ENCODE measurements around the gene THRAP3. TPM values are rescaled to one million over a fixed set of nuclear protein-coding genes. Genes with fewer than 3 reads are reported as not detected.

Gene THRAP3
- total and polyA plus RNA-seq, 2 of the 8 experiments (the other 6 are each of a cell fraction or from before 2014, with no cell fraction given) = 40.2 to 183 TPM

DNA sequence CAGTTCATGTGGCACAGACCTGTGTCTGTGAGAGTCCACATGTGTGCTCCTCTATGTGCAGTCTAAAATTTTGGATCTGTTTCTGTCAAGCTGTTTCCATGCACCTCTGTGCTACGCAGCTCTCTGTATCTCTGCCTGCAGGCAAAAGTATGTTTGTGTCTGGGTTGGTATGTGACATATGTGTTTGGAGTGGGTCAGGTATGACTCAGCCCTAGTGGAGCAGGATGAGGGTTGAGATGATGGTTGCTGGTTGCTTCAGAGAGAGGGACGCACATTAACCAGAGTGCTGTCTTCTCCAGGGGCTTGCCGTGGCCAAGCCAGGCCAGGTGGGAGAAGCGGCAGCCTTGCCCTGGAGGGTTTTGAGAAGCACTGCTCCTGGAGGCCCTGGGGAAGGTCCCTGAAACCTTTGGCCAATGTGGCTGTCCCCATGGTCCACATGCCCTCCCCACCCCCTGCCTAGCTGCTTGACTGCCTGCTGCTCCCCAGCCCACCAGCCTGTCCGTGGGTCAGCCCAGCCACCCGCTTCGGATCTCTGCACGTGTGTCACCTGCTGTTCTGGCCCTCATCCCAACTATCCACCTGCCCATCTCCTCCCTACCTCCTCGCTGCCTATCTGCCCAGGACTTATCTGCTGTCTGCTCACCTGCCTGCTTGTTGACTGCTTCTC is 103.3 kb downstream of the THRAP3 start:
- H2BK15ac ChIP-seq (ENCODE audit: low read length) = no peak overlapping the region
- FAIRE-seq (no peak), DNase-seq (ENCODE audit: low read depth in 1 of 2, low spot score in 2 of 2) (no peak)
- H3K27me3 ChIP-seq (replicated peaks in 1 of 4; ENCODE audit: control insufficient read depth in 3 of 4, extremely low read depth in 1 of 4, insufficient read depth in 3 of 4, low read length in 3 of 4) = peaks cover 0 to 21% (median 8%) of the 10 kb centered on the region in 4 experiments; a peak in 5 of 7 replicates
- no peak overlapping the region for H3K9ac ChIP-seq (replicated peaks in 1 of 4; ENCODE audit: extremely low read depth in 1 of 4, low read depth in 3 of 4, low read length in 3 of 4)
- H3K9me3 ChIP-seq (ENCODE audit: insufficient read depth in 2 of 2, low read depth in 1 of 2, low read length in 1 of 2) = no peaks in the 10 kb centered on the region
- no peak overlapping the region for H2AFZ ChIP-seq (ENCODE audit: low read length)
- WGBS, 2 experiments (ENCODE audit: extremely low coverage in 1 of 2, insufficient coverage in 1 of 2, insufficient read length in 1 of 2, insufficient replicate concordance in 2 of 2, low coverage in 1 of 2, low lambda C conversion rate in 2 of 2, missing lambda C conversion rate in 1 of 2) = 97% methylated on average over 9 of the region's 9 CpGs; no CpG with 5 or more reads in 1 of the 2 experiments
- no peak overlapping the region for H2BK5ac ChIP-seq (ENCODE audit: low read depth, low read length)
- H4K91ac ChIP-seq (replicated peaks; ENCODE audit: insufficient read length, low read length) = no peak overlapping the region
- ChIA-PET CTCF (ENCODE audit: partially characterized antibody) (interaction anchor here (1.3 to 3.1 kb wide), 3 partner anchors 14 to 21 kb away, joined by 3 to 19 read pairs (median 5); partner anchors contain the start of gene SH3D21), POLR2A (ENCODE audit: partially characterized antibody) (interaction anchor here (4.7 kb wide), 1 partner anchor 11 kb away, joined by 23 read pairs; no protein-coding TSS in a partner anchor)
- peaks cover 13% of the 10 kb centered on the region for H3K23me2 ChIP-seq (ENCODE audit: low read depth, low read length)
- H4K5ac ChIP-seq (ENCODE audit: insufficient read length, low read depth, low read length) = no peak overlapping the region
- no peak overlapping the region for H3K4me2 ChIP-seq (ENCODE audit: insufficient read depth in 1 of 2, low read depth in 2 of 2, low read length in 2 of 2)
- H3K14ac ChIP-seq (ENCODE audit: insufficient read length) = no peak overlapping the region
- no peak overlapping the region for H3K4ac ChIP-seq (replicated peaks; ENCODE audit: insufficient read length, low read depth, low read length)
- H4K8ac ChIP-seq (ENCODE audit: extremely low read depth, insufficient read depth, low read length) = peak overlapping the region; percentile 23; the same call in 1 of the 2 replicates
- H2BK12ac ChIP-seq (ENCODE audit: low read depth, low read length) = no peak overlapping the region
- peak overlapping the region; percentile 86; the same call in 1 of the 2 replicates for H2AK5ac ChIP-seq (ENCODE audit: low read depth, low read length)
- peaks cover 0 to 11% (median 5%) of the 10 kb centered on the region in 4 experiments; a peak in 6 of 7 replicates for H3K4me1 ChIP-seq (replicated peaks in 1 of 4; ENCODE audit: control insufficient read depth in 3 of 4, insufficient read depth in 4 of 4, low read length in 3 of 4)
- H3K23ac ChIP-seq (ENCODE audit: insufficient read length) = no peak overlapping the region
- H3K56ac ChIP-seq (replicated peaks; ENCODE audit: insufficient read length, low read depth, low read length) = no peak overlapping the region
- H4K20me1 ChIP-seq (replicated peaks in 1 of 2; ENCODE audit: control insufficient read depth in 1 of 2, insufficient read depth in 2 of 2, low read length in 2 of 2) = no peaks in the 10 kb centered on the region
- H2BK120ac ChIP-seq (replicated peaks; ENCODE audit: low read depth, low read length) = no peak overlapping the region
- H3K36me3 ChIP-seq (ENCODE audit: control insufficient read depth in 2 of 4, insufficient read depth in 4 of 4, low read length in 3 of 4) = no peaks in the 10 kb centered on the region
- H3K27ac ChIP-seq (ENCODE audit: low read depth, low read length) = no peak overlapping the region
- no peak overlapping the region for H2BK20ac ChIP-seq (ENCODE audit: low read length)
- no peaks in the 10 kb centered on the region; the same call in 1 of the 2 replicates for H3K79me1 ChIP-seq (ENCODE audit: low read depth, low read length)
- H3K79me2 ChIP-seq (ENCODE audit: control insufficient read depth in 1 of 2, insufficient read depth in 2 of 2, low read length in 2 of 2) = no peaks in the 10 kb centered on the region
- no peak overlapping the region; the same call in 1 of the 2 replicates for H3K18ac ChIP-seq (ENCODE audit: extremely low read depth, low read length)
- H3K4me3 ChIP-seq (ENCODE audit: extremely low read depth in 1 of 4, insufficient read depth in 2 of 4, low read depth in 3 of 4, low read length in 4 of 4) = no peak overlapping the region
- TF ChIP-seq JUND (IDR thresholded peaks at IDR 0.05; ENCODE audit: low read length) = no peak
- TF ChIP-seq SP4 (IDR thresholded peaks at IDR 0.05; ENCODE audit: low read length) = no peak
- TF ChIP-seq SIX5 (IDR thresholded peaks at IDR 0.05; ENCODE audit: low read depth, low read length) = no peak
- TF ChIP-seq BACH1 (IDR thresholded peaks at IDR 0.05; ENCODE audit: low read length) = no peak
- TF ChIP-seq KDM1A (IDR thresholded peaks at IDR 0.05; ENCODE audit: borderline replicate concordance, low read length) = no peak
- TF ChIP-seq EZH2 (IDR thresholded peaks at IDR 0.05; ENCODE audit: low read depth, low read length, severe bottlenecking) = no peak
- no peak for TF ChIP-seq TBP (IDR thresholded peaks at IDR 0.05; ENCODE audit: low read depth, low read length)
- TF ChIP-seq SRF (IDR thresholded peaks at IDR 0.05; ENCODE audit: low read depth, low read length) = no peak
- TF ChIP-seq ASH2L (IDR thresholded peaks at IDR 0.05; ENCODE audit: low read length) = no peak
- no peak for TF ChIP-seq SP2 (IDR thresholded peaks at IDR 0.05; ENCODE audit: low read length)
- TF ChIP-seq CHD1 (IDR thresholded peaks at IDR 0.05; ENCODE audit: low read depth, low read length) = no peak
- TF ChIP-seq CTBP2 (IDR thresholded peaks at IDR 0.05; ENCODE audit: borderline replicate concordance, insufficient read depth, insufficient read length, low read length) = no peak
- TF ChIP-seq KDM5A (IDR thresholded peaks at IDR 0.05; ENCODE audit: low read length) = no peak
- TF ChIP-seq TAF7 (optimal IDR thresholded peaks at IDR 0.05; ENCODE audit: borderline replicate concordance, low read depth, low read length) = no peak

Measured in H1 (cell line).